Endothelial cell of umbilical vein (primary cell): Measurements from ENCODE around the gene SLC6A6.

Experiments
- CTCF ChIP-seq, 2 donors: IDR thresholded peaks; 1 replicate in 1 of 2; 2 replicates in 1 of 2; pipeline ENCODE4 v1.5.1; 2011; ENCODE audit warnings: low read length in 2 of 2, mild to moderate bottlenecking in 2 of 2, moderate library complexity in 2 of 2, control low read depth in 1 of 2, inconsistent platforms in 1 of 2, low read depth in 1 of 2; ENCODE audit not compliant: insufficient read depth in 1 of 2; ENCODE audit errors: extremely low read depth in 1 of 2
- EZH2 ChIP-seq: IDR thresholded peaks from 2 replicates; pipeline ENCODE4 v1.6.1; 2012; ENCODE audit warnings: borderline replicate concordance, low read depth, mild to moderate bottlenecking, moderate library complexity, low read length, inconsistent platforms; ENCODE audit not compliant: severe bottlenecking
- FOS ChIP-seq: IDR thresholded peaks from 2 replicates; pipeline ENCODE4 v1.6.1; 2011; ENCODE audit warnings: mild to moderate bottlenecking, low read length, moderate library complexity, borderline replicate concordance; ENCODE audit not compliant: insufficient read depth
- GATA2 ChIP-seq: IDR thresholded peaks from 2 replicates; pipeline ENCODE4 v1.7.0; 2011; ENCODE audit warnings: low read depth, mild to moderate bottlenecking, moderate library complexity, mixed read lengths, low read length; ENCODE audit not compliant: insufficient read length, insufficient read depth
- JUN ChIP-seq: IDR thresholded peaks from 2 replicates; pipeline ENCODE4 v1.6.1; 2011; ENCODE audit warnings: borderline replicate concordance, low read depth; ENCODE audit not compliant: insufficient read length, insufficient read depth
- MYC ChIP-seq: IDR thresholded peaks from one replicate; pipeline ENCODE4 v1.6.1; 2011; ENCODE audit warnings: mild to moderate bottlenecking, low read depth, low read length
- POLR2A ChIP-seq: IDR thresholded peaks from 2 replicates; pipeline ENCODE4 v1.6.1; 2012; ENCODE audit warnings: low read depth, mild to moderate bottlenecking, control low read depth, low read length
- POLR2AphosphoS5 ChIP-seq: IDR thresholded peaks from 2 replicates; pipeline ENCODE4 v1.6.1; 2012; ENCODE audit warnings: low read depth, mild to moderate bottlenecking, control low read depth, low read length, moderate library complexity; ENCODE audit not compliant: insufficient read depth

- TF ChIP-seq CTCF (IDR thresholded peaks at IDR 0.05; ENCODE audit: extremely low read depth in 1 of 2, insufficient read depth in 1 of 2, low read depth in 1 of 2, low read length in 2 of 2) (no peak), POLR2A (no peak), GATA2 (no peak), POLR2AphosphoS5 (no peak), EZH2 (no peak), JUN (no peak), FOS (no peak), MYC (no peak)
Measured at GRCh38 chr3:14405360-14406238, 3.2 kb downstream of the SLC6A6 start.
